ENCODE results near the gene KL.

The KL gene

DNA sequence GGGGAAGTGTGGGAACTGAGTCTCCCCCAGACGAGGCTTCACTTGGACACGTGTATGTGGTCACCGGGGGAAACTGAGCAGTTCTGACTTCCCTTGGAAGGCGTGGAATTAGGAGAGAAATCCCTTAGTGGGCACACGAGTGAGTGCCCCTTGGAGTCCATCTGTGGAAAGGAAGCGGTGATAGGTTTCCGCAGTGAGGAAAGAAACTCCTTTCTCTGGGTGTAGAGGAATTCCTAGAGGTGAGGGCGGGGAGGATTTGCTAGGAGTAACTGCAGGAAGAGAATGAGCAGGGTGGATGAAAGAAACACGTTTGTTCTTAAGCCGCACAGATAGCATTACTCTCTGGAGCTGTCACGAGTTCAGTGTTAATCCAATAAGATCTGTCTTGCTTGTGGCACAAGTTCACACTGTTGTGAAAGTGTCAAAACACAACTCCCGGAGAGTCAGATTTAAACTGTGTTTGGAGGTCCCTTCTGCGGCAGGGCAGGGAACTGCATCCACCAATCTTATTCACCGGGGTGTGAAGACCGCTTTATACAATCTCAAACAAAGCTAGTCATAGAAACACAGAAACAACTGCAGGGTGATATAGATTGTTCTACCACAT, 1.2 kb downstream of the KL start:
- peak overlapping the region; percentile 99 for H3K4me3 ChIP-seq (ENCODE audit: low read depth, low read length)
- H3K4me1 ChIP-seq = peaks cover 8% of the 10 kb centered on the region
- H3K27ac ChIP-seq = peak overlapping the region; percentile 97
- H3K4me2 ChIP-seq (ENCODE audit: low read length) = peak overlapping the region; percentile 75
- H3K9me3 ChIP-seq (ENCODE audit: control insufficient read depth, low read length) = no peaks in the 10 kb centered on the region
- peaks cover 5% of the 10 kb centered on the region for H3K36me3 ChIP-seq (ENCODE audit: control insufficient read depth, insufficient read depth, low read length)
- peak overlapping the region; percentile 73 for H2AFZ ChIP-seq
- H3K27me3 ChIP-seq (ENCODE audit: control insufficient read depth, insufficient read depth, low read length) = no peaks in the 10 kb centered on the region
- TF ChIP-seq, protein P1, sequence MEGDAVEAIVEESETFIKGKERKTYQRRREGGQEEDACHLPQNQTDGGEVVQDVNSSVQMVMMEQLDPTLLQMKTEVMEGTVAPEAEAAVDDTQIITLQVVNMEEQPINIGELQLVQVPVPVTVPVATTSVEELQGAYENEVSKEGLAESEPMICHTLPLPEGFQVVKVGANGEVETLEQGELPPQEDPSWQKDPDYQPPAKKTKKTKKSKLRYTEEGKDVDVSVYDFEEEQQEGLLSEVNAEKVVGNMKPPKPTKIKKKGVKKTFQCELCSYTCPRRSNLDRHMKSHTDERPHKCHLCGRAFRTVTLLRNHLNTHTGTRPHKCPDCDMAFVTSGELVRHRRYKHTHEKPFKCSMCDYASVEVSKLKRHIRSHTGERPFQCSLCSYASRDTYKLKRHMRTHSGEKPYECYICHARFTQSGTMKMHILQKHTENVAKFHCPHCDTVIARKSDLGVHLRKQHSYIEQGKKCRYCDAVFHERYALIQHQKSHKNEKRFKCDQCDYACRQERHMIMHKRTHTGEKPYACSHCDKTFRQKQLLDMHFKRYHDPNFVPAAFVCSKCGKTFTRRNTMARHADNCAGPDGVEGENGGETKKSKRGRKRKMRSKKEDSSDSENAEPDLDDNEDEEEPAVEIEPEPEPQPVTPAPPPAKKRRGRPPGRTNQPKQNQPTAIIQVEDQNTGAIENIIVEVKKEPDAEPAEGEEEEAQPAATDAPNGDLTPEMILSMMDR (IDR thresholded peaks at IDR 0.05) = peak; percentile 60
- H3K79me2 ChIP-seq = peaks cover 25% of the 10 kb centered on the region
- peak overlapping the region; percentile 67 for H3K9ac ChIP-seq

DNA sequence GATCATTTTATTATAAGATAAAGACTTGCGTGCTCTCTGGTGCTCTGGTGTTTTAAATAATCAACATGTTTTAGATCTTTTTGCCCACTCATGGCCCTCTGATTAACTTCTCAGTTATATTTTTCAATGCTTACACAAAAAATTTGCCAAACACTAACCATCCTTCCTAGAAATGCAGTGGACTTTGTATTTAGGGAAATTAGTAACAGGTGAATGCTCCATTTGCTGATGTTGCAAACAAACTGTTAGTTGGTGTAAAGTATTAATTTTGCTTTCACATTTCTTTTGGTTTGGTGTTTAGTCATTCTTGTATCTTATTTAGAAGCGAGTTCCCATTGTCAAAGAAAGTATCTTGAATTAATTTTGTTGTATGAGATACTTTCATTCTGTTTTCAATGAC, 2.7 kb downstream of the KL start:
- H3K4me2 ChIP-seq (ENCODE audit: low read length) = peak overlapping the region; percentile 75
- no peak overlapping the region for H2AFZ ChIP-seq
- no peak overlapping the region for H3K9ac ChIP-seq
- H3K9me3 ChIP-seq (ENCODE audit: control insufficient read depth, low read length) = no peaks in the 10 kb centered on the region
- H3K27me3 ChIP-seq (ENCODE audit: control insufficient read depth, insufficient read depth, low read length) = no peaks in the 10 kb centered on the region
- H3K27ac ChIP-seq = peak overlapping the region; percentile 97
- H3K4me3 ChIP-seq (ENCODE audit: low read depth, low read length) = peak overlapping the region; percentile 99
- peaks cover 9% of the 10 kb centered on the region for H3K4me1 ChIP-seq
- TF ChIP-seq, protein P1 (IDR thresholded peaks at IDR 0.05) = no peak
- H3K36me3 ChIP-seq (ENCODE audit: control insufficient read depth, insufficient read depth, low read length) = peaks cover 5% of the 10 kb centered on the region
- peaks cover 23% of the 10 kb centered on the region for H3K79me2 ChIP-seq

DNA sequence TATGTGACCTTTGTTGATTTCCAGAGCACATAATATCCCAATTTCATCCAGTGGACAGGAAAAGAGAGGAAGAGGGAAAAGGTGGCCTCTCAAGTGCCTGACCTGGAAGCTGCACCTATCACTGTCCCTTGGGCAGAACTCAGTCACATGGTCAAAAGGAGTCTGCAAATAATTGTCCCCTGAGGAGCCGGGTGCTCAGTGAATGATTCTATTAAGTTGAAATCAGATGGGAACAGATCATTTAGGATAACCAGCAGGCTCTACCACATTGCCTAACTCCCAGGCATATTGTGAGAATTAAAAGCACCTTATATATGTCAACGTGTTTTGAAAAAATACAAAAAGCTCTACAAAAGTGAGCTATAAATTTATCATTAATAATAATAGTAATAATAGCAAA, 6.8 kb downstream of the KL start:
- Histone ChIP-seq H3K36me3 (ENCODE audit: control insufficient read depth, insufficient read depth, low read length) (peaks cover under 1% of the 10 kb centered on the region), H3K27ac (peak overlapping the region; percentile 70), H3K9ac (no peak overlapping the region), H3K4me3 (ENCODE audit: low read depth, low read length) (no peak overlapping the region), H3K4me2 (ENCODE audit: low read length) (peak overlapping the region; percentile 9), H3K27me3 (ENCODE audit: control insufficient read depth, insufficient read depth, low read length) (no peaks in the 10 kb centered on the region), H2AFZ (no peak overlapping the region), H3K4me1 (peaks cover 37% of the 10 kb centered on the region), H3K79me2 (peaks cover 26% of the 10 kb centered on the region), H3K9me3 (ENCODE audit: control insufficient read depth, low read length) (no peaks in the 10 kb centered on the region)
- TF ChIP-seq, protein P1 (IDR thresholded peaks at IDR 0.05) = no peak

DNA sequence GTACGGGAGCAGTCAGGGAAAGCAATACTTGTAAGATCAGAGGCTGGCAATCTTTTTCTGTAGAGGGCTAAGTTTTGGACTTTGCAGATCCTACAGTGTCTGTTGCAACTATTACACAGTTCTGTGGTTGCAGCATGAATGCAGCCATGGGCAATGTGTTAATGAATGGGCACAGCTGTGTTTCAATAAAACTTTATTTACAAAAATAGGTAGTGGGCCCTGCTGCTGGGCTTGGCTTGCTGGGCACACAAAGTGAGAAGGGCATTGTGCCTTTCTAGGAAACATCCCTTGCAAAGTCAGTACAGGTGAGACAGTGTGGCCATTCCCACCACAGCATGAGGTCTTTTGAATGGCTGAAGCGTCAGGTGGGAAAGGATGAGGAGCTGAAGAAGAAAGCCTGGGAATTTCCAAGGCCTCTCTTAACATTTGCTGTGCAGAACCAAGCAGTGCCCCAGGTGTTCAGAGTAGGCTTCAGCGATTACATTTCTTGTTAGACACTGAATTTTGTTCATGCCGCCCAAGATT, 9.1 kb downstream of the KL start:
- peak overlapping the region; percentile 70 for H3K27ac ChIP-seq
- H3K4me3 ChIP-seq (ENCODE audit: low read depth, low read length) = no peak overlapping the region
- H3K9ac ChIP-seq = no peak overlapping the region
- H2AFZ ChIP-seq = no peak overlapping the region
- no peaks in the 10 kb centered on the region for H3K36me3 ChIP-seq (ENCODE audit: control insufficient read depth, insufficient read depth, low read length)
- H3K79me2 ChIP-seq = peaks cover 21% of the 10 kb centered on the region
- no peaks in the 10 kb centered on the region for H3K27me3 ChIP-seq (ENCODE audit: control insufficient read depth, insufficient read depth, low read length)
- peaks cover 44% of the 10 kb centered on the region for H3K4me1 ChIP-seq
- H3K9me3 ChIP-seq (ENCODE audit: control insufficient read depth, low read length) = no peaks in the 10 kb centered on the region
- peak overlapping the region; percentile 9 for H3K4me2 ChIP-seq (ENCODE audit: low read length)
- TF ChIP-seq, protein P1 (IDR thresholded peaks at IDR 0.05) = no peak
